MM.1S (cell line): Measurements from ENCODE around the gene ANKRD24.

Experiments
- EZH2 ChIP-seq: fragments of 300-600 bp; sonication (generic); optimal IDR thresholded peaks from 2 replicates; pipeline ENCODE3; 2017; ENCODE audit warnings: low read depth, mild to moderate bottlenecking, antibody characterized with exemption, low read length, mixed read lengths
- EZH2phosphoT487 ChIP-seq: fragments of 300-600 bp; sonication (generic); IDR thresholded peaks from 2 replicates; pipeline ENCODE4 v1.6.1; 2018; ENCODE audit warnings: antibody characterized with exemption, low read length
- TF ChIP-seq, protein P1 (sequence below): fragments of 300-600 bp; sonication (generic); IDR thresholded peaks from 2 replicates; pipeline ENCODE4 v1.5.1; 2016; ENCODE audit warnings: antibody characterized with exemption, low read length, mixed read lengths

DNA sequence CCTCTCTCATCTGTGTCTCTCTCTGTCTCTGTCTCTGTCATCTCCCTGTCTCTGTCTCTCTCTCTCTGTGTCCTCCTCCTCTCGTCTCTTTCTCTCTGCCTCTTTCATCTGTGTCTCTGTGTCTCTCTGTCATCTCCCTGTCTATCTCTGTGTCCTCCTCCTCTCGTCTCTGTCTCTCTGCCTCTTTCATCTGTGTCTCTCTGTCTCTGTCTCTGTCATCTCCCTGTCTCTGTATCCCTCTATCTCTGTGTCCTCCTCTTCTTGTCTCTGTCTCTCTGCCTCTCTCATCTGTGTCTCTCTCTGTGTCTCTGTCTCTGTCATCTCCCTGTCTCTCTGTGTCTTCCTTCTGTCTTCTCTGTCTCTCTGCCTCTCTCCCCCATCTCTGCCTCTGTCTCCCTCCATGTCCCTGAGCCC lies 46.3 kb downstream of the ANKRD24 start:
- TF ChIP-seq, protein P1, sequence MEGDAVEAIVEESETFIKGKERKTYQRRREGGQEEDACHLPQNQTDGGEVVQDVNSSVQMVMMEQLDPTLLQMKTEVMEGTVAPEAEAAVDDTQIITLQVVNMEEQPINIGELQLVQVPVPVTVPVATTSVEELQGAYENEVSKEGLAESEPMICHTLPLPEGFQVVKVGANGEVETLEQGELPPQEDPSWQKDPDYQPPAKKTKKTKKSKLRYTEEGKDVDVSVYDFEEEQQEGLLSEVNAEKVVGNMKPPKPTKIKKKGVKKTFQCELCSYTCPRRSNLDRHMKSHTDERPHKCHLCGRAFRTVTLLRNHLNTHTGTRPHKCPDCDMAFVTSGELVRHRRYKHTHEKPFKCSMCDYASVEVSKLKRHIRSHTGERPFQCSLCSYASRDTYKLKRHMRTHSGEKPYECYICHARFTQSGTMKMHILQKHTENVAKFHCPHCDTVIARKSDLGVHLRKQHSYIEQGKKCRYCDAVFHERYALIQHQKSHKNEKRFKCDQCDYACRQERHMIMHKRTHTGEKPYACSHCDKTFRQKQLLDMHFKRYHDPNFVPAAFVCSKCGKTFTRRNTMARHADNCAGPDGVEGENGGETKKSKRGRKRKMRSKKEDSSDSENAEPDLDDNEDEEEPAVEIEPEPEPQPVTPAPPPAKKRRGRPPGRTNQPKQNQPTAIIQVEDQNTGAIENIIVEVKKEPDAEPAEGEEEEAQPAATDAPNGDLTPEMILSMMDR: no peak
- TF ChIP-seq EZH2 (no peak), EZH2phosphoT487 (no peak)
